ENCODE measurements around the gene TBC1D5. TPM values are rescaled to one million over a fixed set of nuclear protein-coding genes. Genes with fewer than 3 reads are reported as not detected.
"Not testable (repeated sequence)": the region's sequence is repeated elsewhere in the genome, so short reads cannot be mapped to it uniquely, and the experiment has no call there.

The TBC1D5 gene
- total RNA-seq, 2 experiments from 2014 or later, result 40.9 to 41.0 TPM

GRCh38 chr3:17557749-17558463 is 184.5 kb downstream of the TBC1D5 start:
- CTCF ChIA-PET, result no interaction called here

GRCh38 chr3:17555525-17555924 is 186.9 kb downstream of the TBC1D5 start:
- CTCF ChIA-PET, result no interaction called here
- POLR2A ChIA-PET, result no interaction called here

More at GRCh38 chr3:17557749-17558463, 184.5 kb downstream of the TBC1D5 start:
- POLR2A ChIA-PET, result no interaction called here

- POLR2A ChIA-PET, result no interaction called here
- CTCF ChIA-PET, result no interaction called here
These were observed 188.4 kb downstream of the TBC1D5 start for GRCh38 chr3:17554078-17554477.

- POLR2A ChIA-PET, result no interaction called here
- CTCF ChIA-PET, result no interaction called here
These were observed 189.4 kb downstream of the TBC1D5 start for GRCh38 chr3:17553080-17553479.

GRCh38 chr3:17552351-17552750 is 190.1 kb downstream of the TBC1D5 start:
- POLR2A ChIA-PET, result no interaction called here
- CTCF ChIA-PET, result no interaction called here

- ChIA-PET POLR2A (no interaction called here), CTCF (no interaction called here)
These were observed 190.5 kb downstream of the TBC1D5 start for GRCh38 chr3:17551895-17552294.

- CTCF ChIA-PET, result no interaction called here
- POLR2A ChIA-PET, result no interaction called here
These were observed 191.1 kb downstream of the TBC1D5 start for GRCh38 chr3:17551333-17551732.

GRCh38 chr3:17550624-17551023 is 191.8 kb downstream of the TBC1D5 start:
- ChIA-PET POLR2A (no interaction called here), CTCF (no interaction called here)

GRCh38 chr3:17546500-17547255 is 195.8 kb downstream of the TBC1D5 start:
- POLR2A ChIA-PET, result no interaction called here
- CTCF ChIA-PET, result no interaction called here

GRCh38 chr3:17544632-17545031 is 197.8 kb downstream of the TBC1D5 start:
- POLR2A ChIA-PET, result interaction anchor here (0.7 kb wide), 1 partner anchor 24 kb away, joined by 5 read pairs; no protein-coding TSS in a partner anchor
- CTCF ChIA-PET, result interaction anchor here (0.7 kb wide), 2 partner anchors 114 to 178 kb away, joined by 3 read pairs; no protein-coding TSS in a partner anchor

GRCh38 chr3:17542591-17542990 is 199.8 kb downstream of the TBC1D5 start:
- CTCF ChIA-PET, result no interaction called here

GRCh38 chr3:17539436-17539835 is 203.0 kb downstream of the TBC1D5 start:
- ChIA-PET POLR2A (no interaction called here), CTCF (no interaction called here)

More at GRCh38 chr3:17542591-17542990, 199.8 kb downstream of the TBC1D5 start:
- POLR2A ChIA-PET, result no interaction called here

GRCh38 chr3:17535274-17535673 is 207.2 kb downstream of the TBC1D5 start:
- CTCF ChIA-PET, result no interaction called here
- POLR2A ChIA-PET, result no interaction called here

GRCh38 chr3:17532446-17532845 is 210.0 kb downstream of the TBC1D5 start:
- CTCF ChIA-PET, POLR2A ChIA-PET: not testable (repeated sequence)

GRCh38 chr3:17529677-17530076 is 212.8 kb downstream of the TBC1D5 start:
- CTCF ChIA-PET, result interaction anchor here (0.7 kb wide), 1 partner anchor 243 kb away, joined by 4 read pairs; no protein-coding TSS in a partner anchor
- POLR2A ChIA-PET, result no interaction called here

- CTCF ChIA-PET, result no interaction called here
- POLR2A ChIA-PET, result no interaction called here
These were observed 224.0 kb downstream of the TBC1D5 start for GRCh38 chr3:17518189-17519059.

GRCh38 chr3:17515445-17516234 is 226.8 kb downstream of the TBC1D5 start:
- ChIA-PET POLR2A (no interaction called here), CTCF (no interaction called here)

- POLR2A ChIA-PET, result no interaction called here
- CTCF ChIA-PET, result no interaction called here
These were observed 227.8 kb downstream of the TBC1D5 start for GRCh38 chr3:17514597-17514996.

GRCh38 chr3:17510265-17510664 is 232.2 kb downstream of the TBC1D5 start:
- ChIA-PET CTCF (no interaction called here), POLR2A (no interaction called here)

All from activated CD8-positive, alpha-beta memory T cell treated with anti-CD3 and anti-CD28 coated beads for 36 hours (primary cell).